Calu3 (cell line): Measurements from ENCODE around the gene GNAT1. TPM values are rescaled to one million over a fixed set of nuclear protein-coding genes. Genes with fewer than 3 reads are reported as not detected.

Experiments used
- BruUV-seq: library from RNA; stranded (reverse); fragments of 400-500 nt; replicated peaks from 2 replicates; lab custom pipeline; 2021; lab: Mats Ljungman, UMichigan
- CTCF ChIA-PET: fragments of 300-600 bp; sonication (Branson Sonifier 250); formaldehyde crosslinking; loops from one replicate; lab custom pipeline; 2022; ENCODE audit warnings: antibody characterized with exemption; lab: Charles Lee
- DNase-seq: peaks from one replicate; pipeline ENCODE4 v3.0.0; 2022
- H3K27ac Mint-ChIP-seq: one replicate; pipeline ENCODE4 v1.8.0; 2022; ENCODE audit warnings: mixed read lengths; ENCODE audit not compliant: unreplicated experiment
- H3K27me3 Mint-ChIP-seq: one replicate; pipeline ENCODE4 v1.8.0; 2022; ENCODE audit warnings: mixed read lengths; ENCODE audit not compliant: unreplicated experiment
- H3K36me3 Mint-ChIP-seq: one replicate; pipeline ENCODE4 v1.8.0; 2022; ENCODE audit warnings: mild to moderate bottlenecking, moderate library complexity, mixed read lengths; ENCODE audit not compliant: insufficient read depth, unreplicated experiment
- H3K4me1 Mint-ChIP-seq: one replicate; pipeline ENCODE4 v1.8.0; 2022; ENCODE audit warnings: mild to moderate bottlenecking, low read depth, mixed read lengths; ENCODE audit not compliant: unreplicated experiment
- H3K4me3 Mint-ChIP-seq: one replicate; pipeline ENCODE4 v1.8.0; 2022; ENCODE audit warnings: mild to moderate bottlenecking, low read depth, moderate library complexity, mixed read lengths; ENCODE audit not compliant: unreplicated experiment
- H3K9me3 Mint-ChIP-seq: one replicate; pipeline ENCODE4 v1.8.0; 2022; ENCODE audit warnings: low read depth, mixed read lengths; ENCODE audit not compliant: unreplicated experiment
- intact Hi-C: fragments of 100-400 bp; cut with micrococcal nuclease; formaldehyde crosslinking; loops from one replicate; pipeline ENCODE4 v1.10.0; 2022; ENCODE audit not compliant: unreplicated experiment
- total RNA-seq: library from RNA; stranded (reverse); gene quantifications from 2 replicates; pipeline ENCODE4 v1.2.3, GENCODE V29; 2022
- TF ChIP-seq, protein P1 (sequence below): fragments of 200-600 bp; IDR thresholded peaks from one replicate; pipeline ENCODE4 v1.8.0; 2022; ENCODE audit warnings: antibody characterized with exemption; ENCODE audit not compliant: unreplicated experiment

The GNAT1 gene
- total RNA-seq, 1 experiment from 2014 or later, result not detected

- no TSS peak for BruUV-seq
- Mint-ChIP-seq H3K36me3 (no peaks in the 10 kb centered on the region), H3K4me3 (no peak overlapping the region), H3K27me3 (no peaks in the 10 kb centered on the region), H3K9me3 (no peaks in the 10 kb centered on the region), H3K27ac (no peak overlapping the region), H3K4me1 (peaks cover 11% of the 10 kb centered on the region)
- intact Hi-C loops, result no loop called here
- DNase-seq, result no peak
- CTCF ChIA-PET, result interaction anchor here (0.7 kb wide), 1 partner anchor 23 kb away, joined by 3 read pairs; no protein-coding TSS in a partner anchor
- TF ChIP-seq, protein P1, sequence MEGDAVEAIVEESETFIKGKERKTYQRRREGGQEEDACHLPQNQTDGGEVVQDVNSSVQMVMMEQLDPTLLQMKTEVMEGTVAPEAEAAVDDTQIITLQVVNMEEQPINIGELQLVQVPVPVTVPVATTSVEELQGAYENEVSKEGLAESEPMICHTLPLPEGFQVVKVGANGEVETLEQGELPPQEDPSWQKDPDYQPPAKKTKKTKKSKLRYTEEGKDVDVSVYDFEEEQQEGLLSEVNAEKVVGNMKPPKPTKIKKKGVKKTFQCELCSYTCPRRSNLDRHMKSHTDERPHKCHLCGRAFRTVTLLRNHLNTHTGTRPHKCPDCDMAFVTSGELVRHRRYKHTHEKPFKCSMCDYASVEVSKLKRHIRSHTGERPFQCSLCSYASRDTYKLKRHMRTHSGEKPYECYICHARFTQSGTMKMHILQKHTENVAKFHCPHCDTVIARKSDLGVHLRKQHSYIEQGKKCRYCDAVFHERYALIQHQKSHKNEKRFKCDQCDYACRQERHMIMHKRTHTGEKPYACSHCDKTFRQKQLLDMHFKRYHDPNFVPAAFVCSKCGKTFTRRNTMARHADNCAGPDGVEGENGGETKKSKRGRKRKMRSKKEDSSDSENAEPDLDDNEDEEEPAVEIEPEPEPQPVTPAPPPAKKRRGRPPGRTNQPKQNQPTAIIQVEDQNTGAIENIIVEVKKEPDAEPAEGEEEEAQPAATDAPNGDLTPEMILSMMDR, result no peak
These were observed 3.7 kb upstream of the GNAT1 start for GRCh38 chr3:50187750-50188149.

GRCh38 chr3:50189274-50189673 lies 2.1 kb upstream of the GNAT1 start:
- CTCF ChIA-PET, result interaction anchor here (1.0 to 1.2 kb wide), 2 partner anchors 66 to 68 kb away, joined by 3 to 5 read pairs; no protein-coding TSS in a partner anchor
- H3K36me3 Mint-ChIP-seq, result no peaks in the 10 kb centered on the region
- H3K27ac Mint-ChIP-seq, result no peak overlapping the region
- no peaks in the 10 kb centered on the region for H3K9me3 Mint-ChIP-seq
- intact Hi-C loops, result loop anchor here (1.0 kb wide), 1 partner anchor 68 kb away; no protein-coding TSS in a partner anchor
- H3K27me3 Mint-ChIP-seq, result no peaks in the 10 kb centered on the region
- peaks cover 3% of the 10 kb centered on the region for H3K4me1 Mint-ChIP-seq
- no peak overlapping the region for H3K4me3 Mint-ChIP-seq
- no TSS peak for BruUV-seq
- peak; percentile 79 for DNase-seq
- TF ChIP-seq, protein P1, result peak; percentile 65

GRCh38 chr3:50189989-50190388 lies 1.4 kb upstream of the GNAT1 start:
- no peak overlapping the region for H3K27ac Mint-ChIP-seq

GRCh38 chr3:50192124-50192523 lies 714 bp downstream of the GNAT1 start:
- TF ChIP-seq, protein P1, result no peak
- no peak overlapping the region for H3K27ac Mint-ChIP-seq
- no peaks in the 10 kb centered on the region for H3K4me1 Mint-ChIP-seq
- no peaks in the 10 kb centered on the region for H3K9me3 Mint-ChIP-seq
- no peaks in the 10 kb centered on the region for H3K36me3 Mint-ChIP-seq
- no peak overlapping the region for H3K4me3 Mint-ChIP-seq
- no peak for DNase-seq
- no TSS peak for BruUV-seq
- peaks cover 13% of the 10 kb centered on the region for H3K27me3 Mint-ChIP-seq
- intact Hi-C loops, result loop anchor here (1.0 kb wide), 2 partner anchors 34 to 81 kb away; no protein-coding TSS in a partner anchor
- CTCF ChIA-PET, result interaction anchor here (0.6 to 1.3 kb wide), 4 partner anchors 29 to 77 kb away, joined by 3 to 6 read pairs (median 4); partner anchors contain the start of genes GNAI2 and SEMA3B

More at GRCh38 chr3:50189989-50190388, 1.4 kb upstream of the GNAT1 start:
- no peaks in the 10 kb centered on the region for H3K4me1 Mint-ChIP-seq
- BruUV-seq, result no TSS peak
- no peak overlapping the region for H3K4me3 Mint-ChIP-seq
- H3K27me3 Mint-ChIP-seq, result no peaks in the 10 kb centered on the region
- no peaks in the 10 kb centered on the region for H3K9me3 Mint-ChIP-seq
- CTCF ChIA-PET, result interaction anchor here (0.6 to 1.2 kb wide), 6 partner anchors 27 to 325 kb away, joined by 4 to 6 read pairs (median 5); no protein-coding TSS in a partner anchor
- intact Hi-C loops, result loop anchor here (1.0 kb wide), 1 partner anchor 69 kb away; no protein-coding TSS in a partner anchor
- no peaks in the 10 kb centered on the region for H3K36me3 Mint-ChIP-seq
- no peak for DNase-seq
- TF ChIP-seq, protein P1, result no peak
